ENCODE data around the gene RDH11.

DNA sequence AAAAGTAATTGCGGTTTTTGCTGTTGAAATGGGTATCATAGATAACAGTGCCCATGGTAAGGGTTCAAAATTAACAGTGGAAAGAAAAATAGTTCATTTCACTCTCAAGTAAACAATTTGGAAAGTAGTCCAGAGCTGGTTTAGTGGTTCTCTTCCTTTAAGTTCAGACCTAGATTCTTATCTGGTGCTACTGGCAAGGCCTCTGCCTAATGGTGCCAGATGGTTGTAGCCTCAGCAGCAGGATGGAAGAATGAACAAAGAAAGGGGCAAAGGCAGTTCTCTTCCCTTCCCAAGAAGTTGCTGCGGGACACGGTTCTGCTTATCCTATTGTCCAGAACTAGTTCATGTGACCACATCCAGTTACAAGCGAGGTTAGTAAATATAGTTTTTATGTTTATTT is 65.4 kb downstream of the RDH11 start:
- TF ChIP-seq ARNT (IDR thresholded peaks at IDR 0.05) = no peak
- TF ChIP-seq PKNOX1 (IDR thresholded peaks at IDR 0.05) = no peak
- TF ChIP-seq BHLHE40 (IDR thresholded peaks at IDR 0.05; ENCODE audit: borderline replicate concordance) = no peak
- no peak for TF ChIP-seq FOXM1 (IDR thresholded peaks at IDR 0.05; ENCODE audit: borderline replicate concordance)
- no peak for TF ChIP-seq NFRKB (IDR thresholded peaks at IDR 0.05)
- TF ChIP-seq FOXA1 (IDR thresholded peaks at IDR 0.05) = no peak
- TF ChIP-seq ELF4 (IDR thresholded peaks at IDR 0.05) = no peak
- TF ChIP-seq L3MBTL2 (conservative IDR thresholded peaks at IDR 0.05) = no peak
- no peak for TF ChIP-seq SP1 (IDR thresholded peaks at IDR 0.05)
- TF ChIP-seq FOXK2 (IDR thresholded peaks at IDR 0.05) = no peak
- no peak for TF ChIP-seq SUZ12 (IDR thresholded peaks at IDR 0.05)
- no peak for TF ChIP-seq TARDBP (IDR thresholded peaks at IDR 0.05)
- no peak for TF ChIP-seq HDGF (IDR thresholded peaks at IDR 0.05; ENCODE audit: borderline replicate concordance)
